HepG2 (cell line): Measurements from ENCODE around the gene CADM1. TPM values are rescaled to one million over a fixed set of nuclear protein-coding genes. Genes with fewer than 3 reads are reported as not detected.

Experiments
- CTCF ChIP-seq: sonication (generic); formaldehyde crosslinking; IDR thresholded peaks from 2 replicates; pipeline ENCODE4 v1.5.0; 2020; ENCODE audit warnings: mild to moderate bottlenecking, missing genetic modification reagents, moderate library complexity
- ESRRA ChIP-seq: sonication (generic); formaldehyde crosslinking; IDR thresholded peaks from 2 replicates; pipeline ENCODE4 v1.5.1; 2020; ENCODE audit warnings: mild to moderate bottlenecking, low read depth, missing genetic modification reagents
- HNF1A ChIP-seq, 2 experiments: sonication (generic) in 1 of 2; formaldehyde crosslinking in 1 of 2; IDR thresholded peaks; 2 replicates each; pipeline versions ENCODE4 v1.4.0 to v1.6.1; 2016 to 2020; ENCODE audit warnings: borderline replicate concordance in 1 of 2, low read depth in 1 of 2, mild to moderate bottlenecking in 1 of 2, missing genetic modification reagents in 1 of 2
- KDM4B ChIP-seq: sonication (generic); formaldehyde crosslinking; IDR thresholded peaks from 2 replicates; pipeline ENCODE4 v1.4.0; 2020; ENCODE audit warnings: missing genetic modification reagents
- KLF9 ChIP-seq: IDR thresholded peaks from 2 replicates; pipeline ENCODE4 v1.6.1; 2016; ENCODE audit warnings: low read depth
- NFE2L1 ChIP-seq: sonication (generic); formaldehyde crosslinking; IDR thresholded peaks from 2 replicates; pipeline ENCODE4 v1.4.0; 2020; ENCODE audit warnings: missing genetic modification reagents, mild to moderate bottlenecking, borderline replicate concordance
- RELA ChIP-seq: sonication (generic); formaldehyde crosslinking; IDR thresholded peaks from 2 replicates; pipeline ENCODE4 v1.4.0; 2020; ENCODE audit warnings: missing genetic modification reagents
- RFX3 ChIP-seq: IDR thresholded peaks from 2 replicates; pipeline ENCODE4 v1.6.1; 2016; ENCODE audit warnings: missing biosample characterization, missing genetic modification reagents
- SMARCE1 ChIP-seq: fragments of 450-650 bp; IDR thresholded peaks from 2 replicates; pipeline ENCODE4 v1.6.1; 2017; ENCODE audit warnings: borderline replicate concordance
- TCF7 ChIP-seq: sonication (generic); IDR thresholded peaks from 2 replicates; pipeline ENCODE4 v1.6.1; 2016; ENCODE audit warnings: antibody characterized with exemption, low read depth
- U2AF2 ChIP-seq: fragments of 200-400 bp; formaldehyde crosslinking; IDR thresholded peaks from 2 replicates; pipeline ENCODE4 v1.6.1; 2017; ENCODE audit warnings: low read depth, mild to moderate bottlenecking, low read length
- ZNF670 ChIP-seq: sonication (generic); formaldehyde crosslinking; IDR thresholded peaks from 2 replicates; pipeline ENCODE4 v1.8.0; 2022; ENCODE audit warnings: mild to moderate bottlenecking, missing genetic modification reagents, borderline replicate concordance
- ZNF724P ChIP-seq: sonication (generic); formaldehyde crosslinking; IDR thresholded peaks from 2 replicates; pipeline ENCODE4 v1.8.0; 2022; ENCODE audit warnings: missing genetic modification reagents, borderline replicate concordance
- ZNF891 ChIP-seq: sonication (generic); formaldehyde crosslinking; IDR thresholded peaks from 2 replicates; pipeline ENCODE4 v1.5.0; 2020; ENCODE audit warnings: mild to moderate bottlenecking, missing genetic modification reagents
- polyA plus RNA-seq, 8 experiments: library from polyadenylated mRNA; depleted of rRNA in 3 of 8; stranded (reverse) in 7 of 8; unstranded in 1 of 8; fragments of >200 nt; fragmentation: Illumina TruSeq in 4 of 8; extraction: Trizol in 4 of 8; gene quantifications; 2 replicates each; pipeline versions ENCODE4 v1.2.1 to v1.2.3, GENCODE V29; 2011 to 2016; ENCODE audit warnings: low read depth in 4 of 8, missing spikeins in 1 of 8, mixed read lengths in 1 of 8; ENCODE audit not compliant: insufficient read depth in 1 of 8
- total RNA-seq, 5 experiments: library from RNA; depleted of rRNA; stranded (reverse); fragments of >200 nt; fragmentation: Illumina TruSeq; extraction: Trizol; gene quantifications; 2 replicates each; pipeline ENCODE4 v1.2.3, GENCODE V29; 2016; ENCODE audit warnings: low read depth in 1 of 5
- TF ChIP-seq, protein P1 (sequence below), 2 experiments: sonication (generic) in 1 of 2; formaldehyde crosslinking in 1 of 2; IDR thresholded peaks; 2 replicates each; pipeline versions ENCODE4 v1.4.0 to v1.6.1; 2018 to 2020; ENCODE audit warnings: missing genetic modification reagents in 2 of 2, borderline replicate concordance in 1 of 2, low read depth in 1 of 2, mild to moderate bottlenecking in 1 of 2, missing biosample characterization in 1 of 2
- TF ChIP-seq, protein P2 (sequence below): sonication (generic); formaldehyde crosslinking; IDR thresholded peaks from 2 replicates; pipeline ENCODE4 v1.4.0; 2020; ENCODE audit warnings: missing genetic modification reagents
- TF ChIP-seq, protein P3 (sequence below): sonication (generic); formaldehyde crosslinking; IDR thresholded peaks from 2 replicates; pipeline ENCODE4 v1.4.0; 2020; ENCODE audit warnings: missing genetic modification reagents

Gene CADM1
- total and polyA plus RNA-seq, 2 of the 13 experiments (the other 11 are each of a cell fraction or from before 2014, with no cell fraction given): 71.3 to 122 TPM

GRCh38 chr11:115324581-115325432, 179.4 kb downstream of the CADM1 start (continued):
- TF ChIP-seq KLF9 (no peak), ZNF670 (CRISPR knock-in tag) (no peak), ESRRA (CRISPR knock-in tag) (no peak), NFE2L1 (CRISPR knock-in tag) (no peak), RELA (CRISPR knock-in tag) (no peak), U2AF2 (no peak), TCF7 (no peak), ZNF724P (CRISPR knock-in tag) (no peak), CTCF (CRISPR knock-in tag) (peak; percentile 83), ZNF891 (CRISPR knock-in tag) (no peak), SMARCE1 (no peak), RFX3 (CRISPR knock-in tag) (no peak), HNF1A (IDR thresholded peaks at IDR 0.05; ENCODE audit: low read depth) (no peak), HNF1A (CRISPR knock-in tag; IDR thresholded peaks at IDR 0.05; ENCODE audit: borderline replicate concordance) (no peak; the same call in 1 of the 2 replicates), KDM4B (CRISPR knock-in tag) (no peak)
- TF ChIP-seq, protein P1, sequence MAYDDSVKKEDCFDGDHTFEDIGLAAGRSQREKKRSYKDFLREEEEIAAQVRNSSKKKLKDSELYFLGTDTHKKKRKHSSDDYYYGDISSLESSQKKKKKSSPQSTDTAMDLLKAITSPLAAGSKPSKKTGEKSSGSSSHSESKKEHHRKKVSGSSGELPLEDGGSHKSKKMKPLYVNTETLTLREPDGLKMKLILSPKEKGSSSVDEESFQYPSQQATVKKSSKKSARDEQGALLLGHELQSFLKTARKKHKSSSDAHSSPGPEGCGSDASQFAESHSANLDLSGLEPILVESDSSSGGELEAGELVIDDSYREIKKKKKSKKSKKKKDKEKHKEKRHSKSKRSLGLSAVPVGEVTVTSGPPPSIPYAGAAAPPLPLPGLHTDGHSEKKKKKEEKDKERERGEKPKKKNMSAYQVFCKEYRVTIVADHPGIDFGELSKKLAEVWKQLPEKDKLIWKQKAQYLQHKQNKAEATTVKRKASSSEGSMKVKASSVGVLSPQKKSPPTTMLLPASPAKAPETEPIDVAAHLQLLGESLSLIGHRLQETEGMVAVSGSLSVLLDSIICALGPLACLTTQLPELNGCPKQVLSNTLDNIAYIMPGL (CRISPR knock-in tag; IDR thresholded peaks at IDR 0.05; ENCODE audit: borderline replicate concordance in 1 of 2, low read depth in 1 of 2): peak in 1 of 2 experiments; percentile 39; a peak in 1 of 4 replicates
- TF ChIP-seq, protein P2, sequence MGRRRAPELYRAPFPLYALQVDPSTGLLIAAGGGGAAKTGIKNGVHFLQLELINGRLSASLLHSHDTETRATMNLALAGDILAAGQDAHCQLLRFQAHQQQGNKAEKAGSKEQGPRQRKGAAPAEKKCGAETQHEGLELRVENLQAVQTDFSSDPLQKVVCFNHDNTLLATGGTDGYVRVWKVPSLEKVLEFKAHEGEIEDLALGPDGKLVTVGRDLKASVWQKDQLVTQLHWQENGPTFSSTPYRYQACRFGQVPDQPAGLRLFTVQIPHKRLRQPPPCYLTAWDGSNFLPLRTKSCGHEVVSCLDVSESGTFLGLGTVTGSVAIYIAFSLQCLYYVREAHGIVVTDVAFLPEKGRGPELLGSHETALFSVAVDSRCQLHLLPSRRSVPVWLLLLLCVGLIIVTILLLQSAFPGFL (CRISPR knock-in tag): no peak
- TF ChIP-seq, protein P3, sequence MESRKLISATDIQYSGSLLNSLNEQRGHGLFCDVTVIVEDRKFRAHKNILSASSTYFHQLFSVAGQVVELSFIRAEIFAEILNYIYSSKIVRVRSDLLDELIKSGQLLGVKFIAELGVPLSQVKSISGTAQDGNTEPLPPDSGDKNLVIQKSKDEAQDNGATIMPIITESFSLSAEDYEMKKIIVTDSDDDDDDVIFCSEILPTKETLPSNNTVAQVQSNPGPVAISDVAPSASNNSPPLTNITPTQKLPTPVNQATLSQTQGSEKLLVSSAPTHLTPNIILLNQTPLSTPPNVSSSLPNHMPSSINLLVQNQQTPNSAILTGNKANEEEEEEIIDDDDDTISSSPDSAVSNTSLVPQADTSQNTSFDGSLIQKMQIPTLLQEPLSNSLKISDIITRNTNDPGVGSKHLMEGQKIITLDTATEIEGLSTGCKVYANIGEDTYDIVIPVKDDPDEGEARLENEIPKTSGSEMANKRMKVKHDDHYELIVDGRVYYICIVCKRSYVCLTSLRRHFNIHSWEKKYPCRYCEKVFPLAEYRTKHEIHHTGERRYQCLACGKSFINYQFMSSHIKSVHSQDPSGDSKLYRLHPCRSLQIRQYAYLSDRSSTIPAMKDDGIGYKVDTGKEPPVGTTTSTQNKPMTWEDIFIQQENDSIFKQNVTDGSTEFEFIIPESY (CRISPR knock-in tag): no peak
